Left lung (tissue), 10 donors: ENCODE results near the gene CFTR. TPM values are rescaled to one million over a fixed set of nuclear protein-coding genes. Genes with fewer than 3 reads are reported as not detected.

Source experiments
- ATAC-seq: fragments of 200-7000 bp; cut with Tn5 transposase; one replicate; pipeline ENCODE4 v1.9.1; 2020; ENCODE audit warnings: moderate library complexity
- DNase-seq, 4 donors: peaks; one replicate each; pipeline ENCODE4 v3.0.0-alpha.2; 2013 to 2020
- H3K27ac ChIP-seq, 2 donors: fragments of 200-600 bp; sonication (generic) in 1 of 2; one replicate each; pipeline versions ENCODE4 v1.5.0 to v1.8.0; 2020 to 2021
- H3K27me3 ChIP-seq, 2 donors: fragments of 200-600 bp; sonication (generic) in 1 of 2; one replicate each; pipeline versions ENCODE4 v1.5.0 to v1.8.0; 2020 to 2021
- H3K36me3 ChIP-seq, 2 donors: fragments of 200-600 bp; sonication (generic) in 1 of 2; one replicate each; pipeline versions ENCODE4 v1.5.0 to v1.8.0; 2020 to 2021
- H3K4me1 ChIP-seq, 2 donors: fragments of 200-600 bp; one replicate each; pipeline ENCODE4 v1.8.0; 2021
- H3K4me3 ChIP-seq, 2 donors: fragments of 200-600 bp; sonication (generic) in 1 of 2; one replicate each; pipeline versions ENCODE4 v1.5.0 to v1.8.0; 2020 to 2021; ENCODE audit warnings: mild to moderate bottlenecking in 1 of 2
- H3K9me3 ChIP-seq, 2 donors: fragments of 200-600 bp; sonication (generic) in 1 of 2; one replicate each; pipeline versions ENCODE4 v1.5.0 to v1.8.0; 2020 to 2021
- intact Hi-C, 2 donors: fragments of 100-400 bp; cut with DNase I; formaldehyde crosslinking; loops; one replicate each; pipeline versions ENCODE4 v1.11.2 to v1.14.2; 2022
- polyA plus RNA-seq, 6 donors: library from polyadenylated mRNA; unstranded; fragments of 120-200 nt; gene quantifications; one replicate each; pipeline ENCODE4 v1.2.1, GENCODE V29; 2013; ENCODE audit not compliant: insufficient read length in 6 of 6
- total RNA-seq, 2 donors: library from RNA; stranded (reverse); fragmentation: NEBNext Ultra II Directional; extraction: Animal tissue kit (Norgen Biotek cat#: 25700); gene quantifications; one replicate each; pipeline ENCODE4 v1.2.1, GENCODE V29; 2021
- TF ChIP-seq, protein P1 (sequence below), 2 donors: fragments of 200-600 bp; sonication (generic) in 1 of 2; IDR thresholded peaks; one replicate each; pipeline versions ENCODE4 v1.5.0 to v1.8.0; 2021; ENCODE audit warnings: antibody characterized with exemption in 2 of 2
- donor health status: DM: no; HTN: yes; CAD: no.
- donor health status: DM: no; HTN: no; CAD: no.

Gene CFTR
- total and polyA plus RNA-seq, 8 donors: 15.4 to 40.6 (median 31.2) TPM

DNA sequence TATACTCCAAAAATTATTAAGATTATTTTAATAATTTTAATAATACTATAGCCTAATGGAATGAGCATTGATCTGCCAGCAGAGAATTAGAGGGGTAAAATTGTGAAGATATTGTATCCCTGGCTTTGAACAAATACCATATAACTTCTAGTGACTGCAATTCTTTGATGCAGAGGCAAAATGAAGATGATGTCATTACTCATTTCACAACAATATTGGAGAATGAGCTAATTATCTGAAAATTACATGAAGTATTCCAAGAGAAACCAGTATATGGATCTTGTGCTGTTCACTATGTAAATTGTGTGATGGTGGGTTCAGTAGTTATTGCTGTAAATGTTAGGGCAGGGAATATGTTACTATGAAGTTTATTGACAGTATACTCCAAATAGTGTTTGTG is 80.2 kb downstream of the CFTR start:
- TF ChIP-seq, protein P1, sequence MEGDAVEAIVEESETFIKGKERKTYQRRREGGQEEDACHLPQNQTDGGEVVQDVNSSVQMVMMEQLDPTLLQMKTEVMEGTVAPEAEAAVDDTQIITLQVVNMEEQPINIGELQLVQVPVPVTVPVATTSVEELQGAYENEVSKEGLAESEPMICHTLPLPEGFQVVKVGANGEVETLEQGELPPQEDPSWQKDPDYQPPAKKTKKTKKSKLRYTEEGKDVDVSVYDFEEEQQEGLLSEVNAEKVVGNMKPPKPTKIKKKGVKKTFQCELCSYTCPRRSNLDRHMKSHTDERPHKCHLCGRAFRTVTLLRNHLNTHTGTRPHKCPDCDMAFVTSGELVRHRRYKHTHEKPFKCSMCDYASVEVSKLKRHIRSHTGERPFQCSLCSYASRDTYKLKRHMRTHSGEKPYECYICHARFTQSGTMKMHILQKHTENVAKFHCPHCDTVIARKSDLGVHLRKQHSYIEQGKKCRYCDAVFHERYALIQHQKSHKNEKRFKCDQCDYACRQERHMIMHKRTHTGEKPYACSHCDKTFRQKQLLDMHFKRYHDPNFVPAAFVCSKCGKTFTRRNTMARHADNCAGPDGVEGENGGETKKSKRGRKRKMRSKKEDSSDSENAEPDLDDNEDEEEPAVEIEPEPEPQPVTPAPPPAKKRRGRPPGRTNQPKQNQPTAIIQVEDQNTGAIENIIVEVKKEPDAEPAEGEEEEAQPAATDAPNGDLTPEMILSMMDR (IDR thresholded peaks at IDR 0.05): no peak
- DNase-seq: no peak
- Histone ChIP-seq H3K4me3 (no peak overlapping the region), H3K36me3 (no peaks in the 10 kb centered on the region), H3K9me3 (no peaks in the 10 kb centered on the region), H3K4me1 (no peaks in the 10 kb centered on the region), H3K27me3 (no peaks in the 10 kb centered on the region), H3K27ac (no peak overlapping the region)
- ATAC-seq: no peak
- intact Hi-C loops: no loop called here

DNA sequence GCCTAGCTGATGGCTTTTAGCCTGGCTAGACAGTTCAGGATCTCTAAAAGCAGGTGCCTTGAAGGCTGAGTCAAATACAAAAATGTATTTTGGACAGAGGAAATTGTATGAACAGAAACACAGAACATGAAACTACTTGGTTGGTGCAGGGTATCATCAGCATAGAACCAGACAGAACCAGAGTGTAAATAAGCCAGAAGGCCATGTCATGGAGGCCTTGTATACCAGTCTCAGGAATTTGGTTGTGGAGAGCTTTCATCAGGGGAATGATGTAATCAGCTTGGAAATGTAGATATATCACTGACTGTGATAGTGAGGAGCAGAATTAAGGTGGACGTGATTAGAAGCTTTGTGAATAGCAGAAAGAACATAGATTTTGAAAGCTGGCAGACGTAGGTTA is 82.9 kb downstream of the CFTR start:
- Histone ChIP-seq H3K4me1 (no peaks in the 10 kb centered on the region), H3K36me3 (no peaks in the 10 kb centered on the region), H3K27ac (no peak overlapping the region), H3K27me3 (no peaks in the 10 kb centered on the region), H3K9me3 (no peaks in the 10 kb centered on the region), H3K4me3 (no peak overlapping the region)
- ATAC-seq (no peak), DNase-seq (no peak)
- TF ChIP-seq, protein P1 (IDR thresholded peaks at IDR 0.05): no peak
- intact Hi-C loops: no loop called here

DNA sequence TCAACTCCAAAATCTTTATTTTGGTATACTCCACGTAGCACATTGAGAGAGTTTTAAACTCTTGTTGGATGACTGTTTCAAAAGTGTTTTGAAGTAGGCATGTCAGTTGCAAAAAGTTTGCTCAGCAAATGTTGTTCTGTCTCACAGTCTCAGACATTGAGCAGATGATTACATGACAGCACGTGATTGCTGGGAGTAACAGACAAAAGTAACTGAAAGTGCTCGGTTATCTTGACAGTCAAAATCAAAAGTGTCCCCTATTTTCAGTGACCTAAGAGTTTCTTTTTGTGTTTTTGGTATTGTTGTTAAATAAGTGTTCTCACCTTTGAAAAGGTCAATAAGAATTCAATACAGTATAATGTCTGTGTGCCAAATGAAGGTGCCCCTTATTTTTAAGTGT is 84.3 kb downstream of the CFTR start:
- TF ChIP-seq, protein P1 (IDR thresholded peaks at IDR 0.05): no peak
- no peak for DNase-seq
- no peaks in the 10 kb centered on the region for H3K36me3 ChIP-seq
- no peaks in the 10 kb centered on the region for H3K9me3 ChIP-seq
- H3K27me3 ChIP-seq: no peaks in the 10 kb centered on the region
- H3K27ac ChIP-seq: no peak overlapping the region
- H3K4me3 ChIP-seq: no peak overlapping the region
- intact Hi-C loops: no loop called here
- no peaks in the 10 kb centered on the region for H3K4me1 ChIP-seq
- peak; percentile 38 for ATAC-seq

DNA sequence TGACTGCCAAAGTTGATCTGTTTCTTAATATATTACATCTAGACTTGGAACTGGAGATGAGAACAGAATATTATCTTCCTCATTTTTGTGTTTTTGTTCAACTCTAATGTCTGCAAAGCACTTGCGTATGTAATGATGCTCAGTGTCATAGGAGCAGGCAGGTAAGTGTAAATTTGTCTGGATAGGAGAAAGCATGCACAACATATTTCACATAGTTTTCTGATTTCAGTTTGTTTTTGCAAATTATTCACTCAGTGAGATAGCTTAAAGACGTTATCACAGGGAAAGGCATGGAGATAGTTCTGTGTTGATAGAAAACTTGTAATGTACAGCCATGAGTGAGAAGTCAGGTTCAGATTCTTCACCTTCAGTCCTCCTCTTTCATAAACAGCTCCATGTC is 84.8 kb downstream of the CFTR start:
- Histone ChIP-seq H3K9me3 (no peaks in the 10 kb centered on the region), H3K4me1 (no peaks in the 10 kb centered on the region), H3K27me3 (no peaks in the 10 kb centered on the region), H3K36me3 (no peaks in the 10 kb centered on the region), H3K4me3 (no peak overlapping the region), H3K27ac (no peak overlapping the region)
- TF ChIP-seq, protein P1 (IDR thresholded peaks at IDR 0.05): no peak
- ATAC-seq (no peak), DNase-seq (no peak)
- intact Hi-C loops: no loop called here

DNA sequence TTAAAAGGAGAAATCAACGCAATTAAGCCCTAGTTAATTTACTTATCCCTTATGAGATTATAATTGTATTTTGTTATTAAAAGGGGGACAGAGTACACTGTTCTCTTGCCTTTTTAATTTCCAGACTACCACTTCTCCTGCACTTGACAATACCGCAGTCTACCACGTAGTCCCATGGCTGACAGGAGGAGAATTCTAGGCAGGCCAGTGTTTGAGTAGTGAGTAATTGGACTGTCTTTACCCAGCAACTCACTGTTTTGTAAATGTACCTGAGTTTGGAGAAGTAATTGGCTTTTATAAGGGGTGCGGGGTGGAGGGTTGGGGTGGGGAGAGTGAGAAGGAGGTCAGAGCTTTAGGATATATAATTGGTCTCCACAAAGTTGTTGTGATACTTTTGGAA is 85.4 kb downstream of the CFTR start:
- Histone ChIP-seq H3K36me3 (no peaks in the 10 kb centered on the region), H3K4me3 (no peak overlapping the region), H3K9me3 (no peaks in the 10 kb centered on the region), H3K4me1 (no peaks in the 10 kb centered on the region), H3K27ac (peak overlapping the region in 1 of 2 donors; percentile 2), H3K27me3 (no peaks in the 10 kb centered on the region)
- DNase-seq: peak in 1 of 4 donors; percentile 29
- TF ChIP-seq, protein P1 (IDR thresholded peaks at IDR 0.05): no peak
- intact Hi-C loops: no loop called here
- peak; percentile 92 for ATAC-seq
